DMS53 treated with DMSO at 0.1 percent for 48 hours (cell line): Measurements from ENCODE around the gene PAX8.

Experiments used
- DNase-seq: peaks from one replicate; lab custom pipeline; 2025; ENCODE audit not compliant: unreplicated experiment; lab: John Stamatoyannopoulos, UW

PAX8 gene

DNA sequence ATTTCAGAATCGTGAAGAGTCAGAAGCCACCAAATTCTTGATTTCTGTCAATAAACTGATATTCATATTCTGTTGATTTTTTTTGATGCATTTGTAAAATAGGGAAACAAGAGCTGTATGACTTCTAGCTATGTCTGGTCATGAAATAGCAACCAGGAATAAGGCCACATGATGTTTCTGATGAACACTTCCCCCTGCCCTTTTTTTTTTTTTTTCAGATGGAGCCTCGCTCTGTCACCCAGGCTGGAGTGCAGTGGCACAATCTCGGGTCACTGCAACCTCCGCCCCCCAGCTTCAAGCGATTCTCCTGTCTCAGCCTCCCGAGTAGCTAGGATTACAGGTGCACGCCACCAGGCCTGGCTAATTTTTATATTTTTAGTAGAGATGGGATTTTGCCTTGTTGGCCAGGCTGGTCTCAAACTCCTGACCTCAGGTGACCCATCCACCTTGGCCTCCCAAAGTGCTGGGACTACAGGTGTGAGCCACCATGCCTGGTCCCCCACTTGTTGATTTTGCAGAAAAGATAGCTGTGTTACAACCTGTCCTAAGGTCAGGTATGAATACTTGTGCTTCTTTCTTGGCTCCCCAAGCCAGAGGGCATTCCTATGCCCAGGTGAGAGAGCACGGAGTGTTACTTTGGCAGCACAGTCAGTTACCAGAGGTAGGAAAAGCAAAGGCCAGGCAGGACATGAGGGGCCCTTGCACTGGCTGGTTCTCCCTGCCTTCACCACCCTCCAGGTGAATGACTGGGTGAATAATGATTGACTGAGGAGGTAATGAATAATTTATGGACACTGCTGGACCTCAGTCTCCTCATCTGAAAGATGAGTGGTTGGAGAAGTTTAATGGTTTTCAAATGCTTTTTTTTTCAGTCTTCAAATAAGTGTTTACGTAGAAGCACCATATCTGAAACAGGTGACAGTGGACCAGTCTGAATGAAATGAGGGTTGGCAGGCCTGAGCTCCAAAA, 39.6 kb downstream of the PAX8 start:
- no peak for DNase-seq

- no peak for DNase-seq
Measured at GRCh38 chr2:113237604-113238160, 41.0 kb downstream of the PAX8 start.

DNA sequence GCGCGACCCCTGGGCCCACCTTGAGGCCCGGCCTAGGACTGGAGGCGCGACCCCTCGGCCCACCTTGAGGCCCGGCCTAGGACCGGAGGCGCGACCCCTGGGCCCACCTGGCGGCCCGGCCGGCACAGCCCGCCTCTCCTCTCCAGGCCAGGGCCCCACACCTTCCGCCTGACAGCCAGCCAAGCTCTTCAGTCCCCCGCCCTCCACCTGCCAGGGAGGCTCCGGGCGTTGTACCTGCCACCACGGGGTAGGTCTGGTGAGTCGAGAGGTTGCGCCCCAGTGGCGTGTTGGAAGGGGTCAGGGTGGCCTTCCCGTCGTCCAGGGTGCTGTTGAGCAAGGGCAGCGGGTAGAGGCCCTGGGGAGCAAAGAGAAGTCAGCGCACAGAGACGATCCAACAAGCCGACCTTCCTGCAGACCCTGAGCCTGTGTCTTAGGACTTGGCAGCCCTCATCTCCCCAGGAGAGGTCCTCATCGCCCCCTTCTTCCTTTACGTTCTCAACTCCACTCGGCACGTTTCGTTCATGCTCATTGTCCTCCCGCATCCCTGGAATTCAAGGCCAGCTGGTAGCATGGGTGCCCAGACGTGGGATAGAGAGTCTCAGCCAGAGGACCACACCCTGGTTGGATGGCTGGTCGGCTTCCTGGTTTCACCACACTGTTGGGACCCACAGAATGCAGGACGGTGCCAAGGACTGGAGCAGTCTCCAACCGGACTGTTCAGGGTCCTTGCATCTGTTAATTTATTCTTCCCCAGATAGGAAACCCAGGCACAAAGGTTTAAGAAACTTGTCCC, 42.2 kb downstream of the PAX8 start:
- no peak for DNase-seq

GRCh38 chr2:113235347-113236226, 43.1 kb downstream of the PAX8 start:
- peak; percentile 18 for DNase-seq

GRCh38 chr2:113234721-113235346, 43.9 kb downstream of the PAX8 start:
- DNase-seq: no peak

- peak; percentile 13 for DNase-seq
Measured at GRCh38 chr2:113233593-113234550, 44.8 kb downstream of the PAX8 start.

DNA sequence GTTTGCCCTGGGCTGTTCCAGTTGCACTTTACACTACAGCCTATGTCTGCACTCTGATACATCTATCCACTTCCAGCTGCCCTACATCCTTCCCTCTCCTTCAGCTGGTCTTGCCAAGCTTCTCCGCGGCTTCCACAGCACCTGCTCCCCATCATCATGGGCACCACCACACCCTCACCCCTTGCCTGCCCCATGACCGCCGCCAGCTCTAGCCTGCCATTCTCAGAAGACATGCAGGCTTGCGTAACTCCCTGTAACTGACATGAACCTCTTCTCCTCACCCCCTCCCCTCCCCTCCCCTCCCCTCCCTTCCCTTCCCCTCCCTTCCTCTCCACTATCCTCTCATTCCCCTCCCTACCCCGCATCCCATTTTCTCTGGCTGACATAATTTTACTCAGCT, 46.0 kb downstream of the PAX8 start:
- DNase-seq: no peak

GRCh38 chr2:113232123-113232522, 46.6 kb downstream of the PAX8 start:
- DNase-seq: no peak

DNA sequence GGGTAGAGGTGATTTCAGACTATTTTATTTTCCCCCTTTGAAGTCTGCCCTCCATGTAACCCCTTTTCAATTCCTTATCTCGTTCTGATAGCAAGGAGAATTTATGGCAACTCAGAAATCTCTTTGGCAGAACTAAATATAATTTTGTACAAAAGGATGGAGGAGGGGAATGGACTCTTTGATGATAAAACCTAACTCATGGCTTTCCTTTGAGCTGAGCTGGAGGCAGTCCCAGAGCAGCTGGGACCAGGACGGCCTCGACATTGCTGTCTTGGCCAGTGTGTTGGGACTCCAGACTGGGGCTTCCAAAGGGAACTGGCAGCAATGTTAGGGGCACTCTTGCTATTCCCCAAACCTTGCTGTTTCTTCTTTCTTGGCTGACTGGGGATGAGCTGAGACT, 47.7 kb downstream of the PAX8 start:
- no peak for DNase-seq

DNA sequence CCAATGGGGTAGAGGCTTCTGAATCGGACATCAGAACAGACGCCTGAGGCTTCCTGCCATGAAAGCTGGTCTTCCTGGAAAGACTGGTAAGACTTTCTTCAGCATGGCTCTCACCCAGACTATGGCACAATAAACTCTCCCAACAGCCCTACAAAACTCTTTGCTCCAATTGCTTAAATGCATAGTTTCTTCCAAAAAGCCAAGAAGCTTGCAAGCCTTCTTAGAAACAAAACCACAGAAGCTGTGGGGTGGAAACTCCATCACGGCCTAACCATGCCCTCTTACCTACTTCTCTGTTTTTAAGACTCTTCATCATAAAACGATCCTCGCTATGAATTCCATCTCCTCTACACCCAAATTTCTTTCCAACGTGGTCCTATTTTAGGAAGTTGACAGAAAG, 48.2 kb downstream of the PAX8 start:
- DNase-seq: no peak

DNA sequence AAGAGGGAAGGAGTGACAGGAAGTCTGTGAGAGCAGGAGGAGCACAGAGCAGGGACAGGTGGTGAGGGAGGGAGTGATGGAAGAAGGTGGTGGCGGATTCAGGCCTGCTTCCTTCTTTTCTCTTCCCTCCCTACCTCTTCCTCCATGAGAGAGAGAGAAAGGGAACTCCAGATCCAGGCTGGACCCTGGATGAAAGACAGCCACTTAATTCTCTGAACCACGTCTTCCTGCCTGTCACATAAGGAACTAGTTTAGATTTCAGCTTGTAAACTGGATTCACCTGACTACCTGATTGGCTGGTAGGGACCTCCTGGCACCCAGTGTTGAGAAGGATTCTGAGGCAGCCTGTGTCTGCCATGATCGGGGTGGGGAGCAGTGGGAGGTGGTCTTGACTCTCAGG, 48.9 kb downstream of the PAX8 start:
- no peak for DNase-seq

GRCh38 chr2:113228991-113229716, 49.6 kb downstream of the PAX8 start:
- no peak for DNase-seq

- no peak for DNase-seq
Measured at GRCh38 chr2:113228351-113228750, 50.4 kb downstream of the PAX8 start.

DNA sequence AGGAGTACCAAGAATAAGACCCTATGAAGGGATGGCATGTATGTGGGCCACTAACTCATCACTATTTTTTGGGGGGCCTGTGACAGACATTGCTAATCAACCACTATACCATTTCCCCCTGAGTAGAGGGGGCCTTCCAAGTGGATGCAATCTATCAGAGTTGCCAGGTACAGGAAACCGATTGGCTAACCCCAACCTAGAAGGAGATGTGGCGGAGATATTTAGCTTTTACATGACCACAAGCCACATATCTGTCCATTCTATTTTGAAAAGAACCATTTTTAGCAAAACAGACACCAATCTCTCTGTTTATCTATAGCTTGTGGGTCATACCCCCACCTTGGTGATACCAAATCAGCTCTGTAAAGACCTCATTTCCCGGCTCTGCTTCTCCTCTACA, 51.0 kb downstream of the PAX8 start:
- DNase-seq: no peak

DNA sequence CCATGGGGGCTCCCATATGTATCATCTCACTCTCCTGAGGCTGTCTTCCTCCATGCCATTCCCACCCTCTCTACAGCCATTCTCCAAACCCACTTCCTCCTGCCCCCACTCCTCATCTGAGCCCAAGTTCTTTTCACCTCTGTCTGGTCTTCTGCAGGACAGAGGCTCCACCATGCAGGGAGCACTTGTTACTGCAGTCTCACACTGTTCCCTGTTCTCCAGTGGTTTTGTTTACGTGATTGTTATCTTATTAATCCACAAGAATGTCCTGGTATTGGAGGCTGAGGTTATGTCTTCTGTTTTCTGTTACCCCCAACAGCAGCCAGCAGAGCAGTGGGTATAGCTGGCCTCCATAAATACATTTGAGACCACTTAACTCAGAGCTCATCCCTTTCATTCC, 51.4 kb downstream of the PAX8 start:
- DNase-seq: no peak

GRCh38 chr2:113226462-113226861, 52.3 kb downstream of the PAX8 start:
- DNase-seq: no peak

GRCh38 chr2:113225263-113226259, 53.2 kb downstream of the PAX8 start:
- DNase-seq: peak; percentile 33
